ENCODE data around the gene COG5. TPM values are rescaled to one million over a fixed set of nuclear protein-coding genes. Genes with fewer than 3 reads are reported as not detected.

The COG5 gene
- total RNA-seq, 1 donor, result 53.8 TPM

- H3K4me3 ChIP-seq (ENCODE audit: low read depth, low read length), result no peak overlapping the region
- DNase-seq (ENCODE audit: low read depth), result peak; percentile 45
- TF ChIP-seq CTCF (IDR thresholded peaks at IDR 0.05; ENCODE audit: insufficient read depth, low read length), result no peak
Observed at GRCh38 chr7:107387128-107387527, 176.6 kb downstream of the COG5 start.

- no peak for DNase-seq (ENCODE audit: low read depth)
- TF ChIP-seq CTCF (IDR thresholded peaks at IDR 0.05; ENCODE audit: insufficient read depth, low read length), result no peak
- no peak overlapping the region for H3K4me3 ChIP-seq (ENCODE audit: low read depth, low read length)
Observed at GRCh38 chr7:107386548-107387102, 177.1 kb downstream of the COG5 start.

GRCh38 chr7:107384025-107384424 is 179.7 kb downstream of the COG5 start:
- DNase-seq (ENCODE audit: low read depth), result no peak
- TF ChIP-seq CTCF (IDR thresholded peaks at IDR 0.05; ENCODE audit: insufficient read depth, low read length), result no peak
- no peak overlapping the region for H3K4me3 ChIP-seq (ENCODE audit: low read depth, low read length)

GRCh38 chr7:107383203-107383602 is 180.5 kb downstream of the COG5 start:
- no peak for DNase-seq (ENCODE audit: low read depth)
- H3K4me3 ChIP-seq (ENCODE audit: low read depth, low read length), result no peak overlapping the region
- TF ChIP-seq CTCF (IDR thresholded peaks at IDR 0.05; ENCODE audit: insufficient read depth, low read length), result no peak

- no peak for DNase-seq (ENCODE audit: low read depth)
- TF ChIP-seq CTCF (IDR thresholded peaks at IDR 0.05; ENCODE audit: insufficient read depth, low read length), result no peak
- no peak overlapping the region for H3K4me3 ChIP-seq (ENCODE audit: low read depth, low read length)
Observed at GRCh38 chr7:107381453-107381852, 182.3 kb downstream of the COG5 start.

GRCh38 chr7:107373354-107373753 is 190.4 kb downstream of the COG5 start:
- no peak for TF ChIP-seq CTCF (IDR thresholded peaks at IDR 0.05; ENCODE audit: insufficient read depth, low read length)
- H3K4me3 ChIP-seq (ENCODE audit: low read depth, low read length), result no peak overlapping the region
- DNase-seq (ENCODE audit: low read depth), result no peak

GRCh38 chr7:107372298-107372697 is 191.4 kb downstream of the COG5 start:
- TF ChIP-seq CTCF (IDR thresholded peaks at IDR 0.05; ENCODE audit: insufficient read depth, low read length), result no peak
- peak; percentile 49 for DNase-seq (ENCODE audit: low read depth)
- no peak overlapping the region for H3K4me3 ChIP-seq (ENCODE audit: low read depth, low read length)
